Measurements from ENCODE around the gene PLCG2.
"Not testable (repeated sequence)": the region's sequence is repeated elsewhere in the genome, so short reads cannot be mapped to it uniquely, and the experiment has no call there.

The PLCG2 gene

DNA sequence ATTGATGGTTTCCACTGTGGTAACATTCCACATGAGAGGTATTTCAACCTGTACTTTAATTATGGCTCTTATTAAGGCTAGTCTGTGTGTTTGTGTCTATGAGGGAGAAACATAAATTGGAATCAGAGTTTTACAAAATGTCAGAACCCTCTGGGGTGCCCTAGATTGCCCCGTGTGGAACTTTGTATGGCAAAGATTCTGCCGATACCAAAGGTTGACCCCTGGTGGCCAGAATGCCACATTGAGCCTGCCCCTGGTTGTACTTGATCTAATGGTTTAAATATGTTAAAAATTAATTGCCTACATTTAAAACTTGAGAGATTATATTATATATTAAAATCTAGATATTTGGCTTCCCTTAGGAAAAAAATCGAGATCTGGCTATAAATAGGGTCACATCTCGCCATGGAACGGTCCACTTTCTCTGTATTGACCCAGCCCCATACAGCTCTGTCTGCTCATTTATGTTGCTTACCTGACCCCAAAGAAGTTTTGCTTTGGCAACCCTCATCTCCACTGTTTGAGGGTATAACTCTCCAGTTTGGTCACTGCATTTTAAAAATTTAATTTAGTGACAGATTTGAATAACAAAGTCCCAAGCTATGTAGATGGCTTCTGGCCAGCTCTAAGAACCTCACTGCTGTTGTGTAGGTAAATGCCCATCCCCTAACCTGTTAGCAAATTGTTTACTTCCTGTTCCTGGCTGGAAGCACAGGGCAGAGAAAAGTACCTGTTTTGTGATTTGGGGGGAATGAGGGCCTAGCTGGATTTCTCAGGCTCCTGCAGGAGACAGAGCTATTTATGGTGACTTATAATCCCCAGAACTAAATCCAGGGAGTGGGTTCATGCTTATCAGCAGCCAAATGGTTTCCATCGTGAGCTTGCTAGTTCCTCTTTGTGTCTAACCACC, 95.0 kb downstream of the PLCG2 start:
- peak in 8 of 58 donors; percentile 1 to 44 (median 7) for DNase-seq

DNA sequence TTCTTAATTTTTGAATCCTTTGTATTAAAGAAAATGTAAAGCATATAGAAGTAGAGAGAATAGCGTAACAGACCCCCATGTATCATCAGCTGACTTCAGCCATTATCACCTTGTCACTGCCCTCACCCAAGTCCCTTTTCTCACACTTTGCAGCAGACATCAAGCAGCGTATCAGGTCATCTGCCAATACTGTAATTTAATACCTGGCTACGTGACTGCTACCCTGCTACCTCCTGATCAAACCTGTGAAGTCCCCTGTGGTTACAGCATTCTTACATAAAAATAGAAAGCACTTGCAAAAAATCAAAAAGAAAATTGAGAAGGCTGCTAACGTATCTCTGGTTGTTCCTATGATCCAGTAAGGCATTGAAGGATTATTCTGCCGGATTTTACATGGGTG, 96.4 kb downstream of the PLCG2 start:
- no peak for DNase-seq

DNA sequence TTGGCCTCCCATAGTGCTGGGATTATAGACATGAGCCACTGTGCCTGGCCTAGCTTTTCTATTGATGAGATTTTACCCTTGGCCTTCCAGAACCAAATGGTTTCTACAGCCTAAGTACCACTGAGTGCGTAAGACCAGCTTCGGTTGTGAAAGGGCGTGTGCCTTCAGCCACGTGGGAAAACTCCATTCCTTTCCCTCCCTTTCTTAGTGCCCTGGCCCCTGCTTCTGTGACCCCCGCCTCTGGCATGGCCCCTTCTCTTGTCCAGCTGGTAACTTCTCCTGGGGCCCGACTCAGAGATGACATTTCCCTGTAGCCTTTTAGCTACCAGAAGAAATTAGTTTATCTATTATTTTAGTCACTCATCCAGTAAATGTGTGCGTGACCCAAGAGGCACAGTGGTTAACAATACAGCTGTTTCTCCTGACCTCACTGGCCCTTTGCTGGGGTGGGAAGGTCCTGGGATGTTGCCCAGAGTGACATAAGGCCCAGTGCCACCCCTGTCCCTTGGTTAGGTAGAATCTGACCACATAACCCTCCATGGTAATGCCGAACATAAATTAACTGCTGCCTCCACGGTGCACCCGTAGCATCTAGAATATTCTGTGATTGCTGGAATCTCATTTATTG, 97.3 kb downstream of the PLCG2 start:
- DNase-seq, result no peak

DNA sequence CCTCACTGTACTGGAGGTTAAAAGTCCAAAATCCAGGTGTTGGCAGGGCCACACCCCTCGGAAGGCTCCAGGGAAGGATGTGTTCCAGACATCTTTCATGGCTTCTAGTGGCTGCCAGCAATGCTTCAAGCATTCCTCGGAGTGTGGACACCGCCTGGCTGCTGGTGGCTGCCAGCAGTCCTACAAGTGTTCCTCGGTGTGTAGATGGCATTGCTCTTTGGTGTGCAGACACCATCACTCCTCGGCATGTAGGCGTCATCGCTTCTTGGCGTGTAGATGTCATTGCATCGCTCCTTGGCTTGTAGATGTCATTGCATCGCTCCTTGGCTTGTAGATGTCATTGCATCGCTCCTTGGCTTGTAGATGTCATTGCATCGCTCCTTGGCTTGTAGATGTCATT, 98.4 kb downstream of the PLCG2 start:
- not testable (repeated sequence) for DNase-seq

DNA sequence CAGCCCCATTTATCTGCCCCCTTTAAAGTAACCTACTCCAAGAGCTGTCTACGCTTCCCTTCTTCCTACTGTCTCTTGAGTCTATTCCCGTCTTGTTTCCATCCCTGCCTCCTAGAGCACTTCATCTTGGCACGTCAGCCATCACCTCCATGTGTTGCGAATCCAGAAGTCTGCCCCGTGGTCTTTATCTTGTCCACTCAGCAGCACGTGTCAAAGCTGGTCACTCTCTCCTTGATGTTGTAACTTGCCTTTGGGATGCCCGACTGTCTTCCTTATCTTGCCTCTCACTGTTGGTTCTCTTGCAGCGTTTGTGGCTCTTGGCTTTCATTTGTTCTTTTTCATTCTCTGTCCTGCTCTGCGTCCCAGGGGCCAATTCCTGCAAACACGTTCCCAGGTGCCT, 99.4 kb downstream of the PLCG2 start:
- no peak for DNase-seq

DNA sequence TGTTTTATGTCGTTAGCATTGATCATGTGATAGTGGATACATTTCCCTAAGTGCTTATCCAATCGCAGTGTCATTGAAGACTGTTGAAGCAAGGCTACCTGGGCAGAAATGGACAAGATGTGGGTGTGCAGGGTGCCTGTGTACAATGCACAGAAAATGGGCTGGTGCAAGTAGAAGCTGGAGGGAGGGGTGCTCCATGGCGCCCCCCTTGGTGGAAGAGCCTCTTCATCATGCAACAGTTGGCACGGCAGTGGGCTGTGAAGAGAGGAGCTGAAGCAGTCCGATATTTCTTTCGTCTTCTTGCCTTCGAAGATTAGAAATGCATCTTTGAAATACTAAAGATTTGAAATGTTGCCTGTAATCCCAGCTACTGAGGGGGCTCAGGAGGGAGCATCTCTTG, 100.5 kb downstream of the PLCG2 start:
- no peak for DNase-seq

DNA sequence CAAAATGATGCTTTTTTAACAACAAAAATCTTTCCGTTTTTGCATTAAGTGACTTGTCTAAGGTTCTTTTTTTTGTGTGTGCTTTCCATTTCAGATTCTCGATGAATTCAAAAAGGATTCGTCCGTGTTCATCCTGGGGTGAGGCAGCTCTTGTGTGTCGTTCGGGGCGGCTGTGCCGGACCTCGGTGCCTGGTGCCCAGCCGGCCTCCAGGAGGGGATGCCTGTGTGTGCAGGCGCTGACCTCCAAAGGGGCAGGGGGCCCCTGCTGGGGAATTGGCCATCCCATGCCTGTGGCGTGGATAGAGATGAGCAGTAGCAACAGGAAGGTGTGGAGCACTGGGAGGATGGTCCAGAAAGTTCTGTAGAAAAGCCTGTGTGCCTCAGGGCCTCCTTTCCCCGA, 101.7 kb downstream of the PLCG2 start:
- no peak for DNase-seq

DNA sequence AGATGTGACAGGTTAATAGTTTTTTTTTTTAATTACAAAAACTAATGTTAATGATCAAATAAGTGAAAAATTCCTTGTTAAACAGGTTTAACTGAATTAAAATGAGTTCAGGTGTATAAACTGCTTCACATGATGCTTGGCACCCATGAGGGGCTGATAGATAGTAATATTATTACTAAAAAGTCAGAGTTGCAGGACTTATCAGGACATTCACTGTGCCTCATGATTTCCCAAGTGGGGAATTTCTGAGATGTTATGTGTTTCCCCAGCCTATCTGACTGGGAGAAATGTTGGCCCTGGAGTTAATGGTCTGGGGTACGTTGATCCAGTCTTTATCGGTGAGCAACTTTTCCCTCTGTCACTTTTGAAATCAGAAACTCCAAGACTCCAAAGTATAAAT, 102.1 kb downstream of the PLCG2 start:
- DNase-seq, result no peak

DNA sequence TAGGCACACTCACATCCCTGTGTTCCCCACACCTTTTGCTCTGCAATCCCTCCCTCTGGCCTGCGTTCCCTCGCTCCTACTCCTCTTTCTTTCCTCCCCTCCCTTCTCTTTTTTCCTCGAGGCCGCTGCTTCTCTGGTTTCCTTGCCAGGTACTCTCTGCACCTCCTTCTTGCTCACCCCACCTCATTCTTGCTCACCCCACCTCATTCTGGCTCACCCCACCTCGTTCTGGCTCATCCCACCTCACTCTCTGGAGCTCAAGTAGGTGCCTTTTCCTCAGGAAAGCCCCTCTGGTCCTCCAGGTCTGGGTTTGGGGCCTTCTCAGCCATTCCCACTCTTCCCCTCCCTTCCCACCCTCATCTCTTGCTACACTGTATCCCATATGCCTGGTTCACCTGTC, 103.5 kb downstream of the PLCG2 start:
- DNase-seq, result no peak

DNA sequence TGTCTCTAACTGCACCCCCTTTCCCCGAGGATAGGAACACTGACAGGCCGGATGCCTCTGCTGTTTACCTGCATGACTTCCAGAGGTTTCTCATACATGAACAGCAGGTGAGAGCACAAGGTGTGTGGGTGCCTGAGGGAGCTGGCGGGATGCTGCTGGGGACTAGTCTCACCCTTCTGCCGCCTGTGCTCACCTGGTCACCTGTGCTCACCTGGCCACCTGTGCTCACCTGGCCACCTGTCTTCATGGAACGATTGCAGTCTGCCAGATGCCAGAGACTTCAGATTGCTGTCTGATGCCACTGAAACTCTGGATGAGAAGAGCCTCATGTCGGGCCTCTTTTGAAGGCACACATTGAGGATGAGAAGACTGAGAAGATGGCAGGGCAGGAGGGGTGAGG, 104.1 kb downstream of the PLCG2 start:
- no peak for DNase-seq

DNA sequence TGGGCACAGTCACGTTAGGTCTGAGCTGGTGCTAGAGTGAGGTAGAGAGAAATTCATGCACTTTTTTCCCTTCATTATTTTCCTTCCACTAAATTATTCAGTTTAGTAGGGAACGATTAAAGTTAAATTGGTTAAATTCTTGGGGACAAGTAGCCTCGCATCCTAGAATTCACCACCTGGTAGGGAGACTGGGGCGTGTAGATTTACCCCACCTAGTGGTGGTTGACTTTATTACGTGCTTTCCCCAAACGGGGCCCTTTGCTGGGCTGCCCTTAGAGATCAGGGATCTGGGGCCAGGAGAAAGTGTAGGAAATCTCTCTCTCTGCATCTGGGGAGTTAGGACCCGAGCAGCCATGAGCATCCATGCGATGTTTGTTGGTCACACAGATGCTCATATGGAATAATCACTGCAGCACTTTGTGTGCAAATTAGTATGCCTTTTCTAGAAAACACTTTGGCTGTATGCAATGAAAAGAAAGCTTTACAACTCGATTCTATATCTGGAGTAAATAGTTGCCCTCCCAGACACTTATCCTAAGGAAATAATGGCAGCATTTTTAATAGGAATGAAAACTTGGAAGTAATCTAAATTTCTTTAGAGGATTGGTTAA, 107.0 kb downstream of the PLCG2 start:
- peak in 1 of 58 donors; percentile 3 for DNase-seq

DNA sequence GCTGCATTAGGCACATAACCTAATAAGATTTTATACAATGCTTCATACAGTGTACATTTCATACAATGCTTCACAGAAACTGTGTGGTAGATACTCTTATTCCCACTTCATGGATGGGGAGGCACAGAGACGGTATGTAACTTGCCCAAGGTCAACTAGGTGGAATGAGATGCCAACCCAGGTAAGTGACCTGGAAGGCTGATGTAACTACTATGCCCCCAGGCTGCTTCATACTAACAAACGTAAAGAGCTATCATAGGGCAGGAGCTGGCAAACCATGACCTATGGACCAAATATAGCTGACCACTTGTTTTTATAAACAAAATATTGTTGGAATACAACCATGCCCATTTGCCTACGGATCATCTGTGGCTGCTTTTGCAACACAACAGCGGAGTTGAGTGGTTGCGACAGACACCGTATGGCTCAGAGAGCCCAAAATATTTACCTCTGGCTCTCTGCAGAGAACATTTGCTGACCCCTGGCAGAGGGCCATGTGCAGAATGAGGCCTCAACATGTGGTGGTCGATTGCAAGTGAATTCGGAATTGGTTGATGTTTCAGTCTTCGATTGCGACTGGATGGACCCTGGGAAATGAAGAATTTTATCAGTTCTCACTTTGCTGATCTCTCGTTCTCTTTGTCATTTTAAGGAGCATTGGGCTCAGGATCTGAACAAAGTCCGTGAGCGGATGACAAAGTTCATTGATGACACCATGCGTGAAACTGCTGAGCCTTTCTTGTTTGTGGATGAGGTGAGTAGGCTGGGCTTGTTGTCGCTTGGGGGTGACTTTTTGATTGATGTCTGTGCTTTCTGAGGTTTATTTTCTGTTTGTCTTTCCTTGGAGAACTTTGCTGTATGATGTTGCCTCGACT, 109.7 kb downstream of the PLCG2 start:
- DNase-seq, result no peak

DNA sequence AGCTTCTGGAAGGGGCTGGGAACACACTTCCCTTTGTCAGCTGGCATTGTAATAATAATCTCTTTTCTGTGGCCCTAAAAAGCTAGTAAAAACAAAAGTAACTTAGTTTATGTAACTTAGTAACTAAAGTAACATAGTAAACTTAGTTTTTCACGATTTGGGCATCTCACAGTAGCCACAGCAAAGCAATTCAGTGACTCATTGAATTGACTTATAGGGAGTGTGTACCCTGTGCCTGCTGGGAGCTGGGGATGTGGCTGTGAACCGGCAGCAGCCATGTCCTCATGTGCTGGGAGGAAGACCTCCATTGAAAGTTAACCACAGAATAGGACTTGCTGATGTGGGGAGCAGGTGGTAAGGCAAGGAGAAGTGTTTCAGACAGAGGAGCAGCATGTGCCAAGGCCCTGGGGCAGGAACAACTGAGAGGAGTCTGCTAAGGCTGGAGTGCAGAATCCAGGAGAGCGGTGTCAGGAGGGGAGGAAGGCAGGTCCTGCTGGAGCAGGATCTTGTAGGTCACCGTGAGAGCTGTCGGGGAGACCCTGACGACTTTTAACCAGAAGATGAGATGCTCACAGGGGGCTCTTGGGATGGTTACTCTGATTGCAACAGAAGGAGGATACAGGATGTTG, 112.8 kb downstream of the PLCG2 start:
- no peak for DNase-seq

DNA sequence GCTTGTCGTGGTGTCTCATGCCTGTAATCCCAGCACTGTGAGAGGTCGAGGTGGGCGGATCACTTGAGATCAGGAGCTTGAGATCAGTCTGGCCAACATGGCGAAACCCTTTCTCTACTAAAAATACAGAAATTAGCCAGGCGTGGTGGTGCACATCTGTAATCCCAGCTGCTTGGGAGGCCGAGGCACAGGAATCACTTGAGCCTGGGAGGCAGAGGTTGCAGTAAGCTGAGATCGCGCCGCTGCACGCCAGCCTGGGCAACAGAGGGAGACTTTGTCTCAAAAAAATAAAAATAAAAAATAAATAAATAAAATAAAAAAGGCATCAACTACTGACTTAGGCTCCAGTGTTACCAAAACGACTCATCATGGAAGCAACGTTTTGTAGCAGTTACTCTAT, 115.5 kb downstream of the PLCG2 start:
- no peak for DNase-seq

DNA sequence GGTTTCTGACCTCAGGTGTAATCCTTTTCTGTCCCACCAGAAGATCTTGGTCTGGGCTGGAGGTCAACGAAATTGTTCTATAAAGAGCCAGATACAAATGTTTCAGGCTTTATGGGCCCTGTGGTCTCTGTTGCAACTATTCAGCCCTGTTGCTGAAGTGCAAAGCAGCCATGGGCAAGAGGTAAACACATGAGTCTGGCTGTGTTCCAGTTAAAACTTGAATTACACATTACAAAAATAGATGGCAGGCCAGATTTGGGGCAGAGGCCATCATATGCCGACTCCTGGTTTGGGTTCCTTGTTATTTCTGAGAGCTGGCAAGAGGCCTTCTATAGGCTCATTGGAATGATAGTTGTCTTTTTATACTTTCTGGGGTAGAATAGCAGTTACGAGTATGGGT, 117.8 kb downstream of the PLCG2 start:
- DNase-seq, result no peak

DNA sequence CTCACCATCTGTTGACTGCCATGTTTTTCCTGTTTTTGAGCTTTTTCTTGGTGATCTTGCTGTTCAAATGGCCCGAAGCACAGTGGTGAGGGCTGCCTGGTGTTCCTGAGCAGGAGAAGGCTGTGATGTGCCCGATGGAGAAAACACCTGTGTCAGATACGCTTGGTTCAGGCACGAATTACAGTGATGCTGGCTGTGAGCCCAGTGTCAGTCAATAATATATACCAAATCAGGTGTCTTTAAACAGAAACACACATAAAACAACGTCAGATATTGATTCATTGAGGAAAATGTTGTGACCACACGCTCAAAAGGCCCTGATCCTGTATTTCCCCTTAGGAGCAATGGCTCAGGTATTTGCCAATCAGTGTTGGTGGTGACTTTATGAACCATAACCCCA, 120.5 kb downstream of the PLCG2 start:
- no peak for DNase-seq

DNA sequence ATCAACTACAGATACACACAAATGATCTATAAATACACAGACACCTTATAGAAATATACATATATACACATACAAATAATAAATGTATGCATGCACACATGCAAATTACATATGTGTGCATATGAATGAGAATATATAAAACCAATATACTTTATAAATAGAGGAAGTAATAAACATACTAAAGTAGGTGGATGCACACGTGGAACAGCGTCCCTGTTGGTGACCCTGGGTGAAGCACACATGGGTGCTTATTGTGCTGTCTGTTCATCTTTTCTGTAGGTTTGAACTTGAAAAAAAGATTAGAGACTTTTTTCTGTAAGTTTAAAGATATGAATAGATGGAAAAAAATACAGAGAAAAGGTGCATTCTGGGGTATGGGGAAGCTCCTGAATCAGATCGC, 120.9 kb downstream of the PLCG2 start:
- no peak for DNase-seq

DNA sequence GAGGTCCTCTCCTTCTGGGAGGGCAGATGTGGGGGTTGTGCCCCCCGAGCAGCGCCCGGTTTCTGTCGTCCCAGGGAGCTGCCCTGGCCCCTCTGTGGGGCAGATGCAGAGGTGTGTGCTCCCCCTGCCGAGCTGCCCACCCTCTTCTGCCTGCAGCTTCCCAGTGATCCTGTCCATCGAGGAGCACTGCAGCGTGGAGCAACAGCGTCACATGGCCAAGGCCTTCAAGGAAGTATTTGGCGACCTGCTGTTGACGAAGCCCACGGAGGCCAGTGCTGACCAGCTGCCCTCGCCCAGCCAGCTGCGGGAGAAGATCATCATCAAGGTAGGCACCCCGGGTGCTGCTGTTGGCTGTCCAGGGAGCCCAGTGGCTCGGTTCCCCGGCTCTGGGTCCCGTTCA, 121.4 kb downstream of the PLCG2 start:
- no peak for DNase-seq

DNA sequence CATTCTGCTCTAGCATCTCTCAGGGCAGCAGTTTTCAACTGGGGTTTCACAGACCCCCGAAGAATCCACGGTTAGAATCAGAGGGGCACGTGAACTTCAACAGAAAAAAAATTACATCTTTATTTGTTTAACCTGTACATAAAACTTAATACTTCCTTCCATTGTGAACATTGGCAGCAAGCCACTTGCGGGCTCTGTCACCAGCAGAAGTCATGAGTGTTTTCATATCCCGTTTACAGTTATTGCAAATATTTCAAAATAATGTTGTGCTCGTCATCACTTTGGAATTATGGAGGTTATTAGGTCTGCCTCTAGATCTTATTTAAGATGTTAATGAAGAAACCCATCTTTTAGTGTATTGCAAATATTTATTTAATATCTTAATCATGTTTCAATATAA, 122.4 kb downstream of the PLCG2 start:
- DNase-seq, result no peak

DNA sequence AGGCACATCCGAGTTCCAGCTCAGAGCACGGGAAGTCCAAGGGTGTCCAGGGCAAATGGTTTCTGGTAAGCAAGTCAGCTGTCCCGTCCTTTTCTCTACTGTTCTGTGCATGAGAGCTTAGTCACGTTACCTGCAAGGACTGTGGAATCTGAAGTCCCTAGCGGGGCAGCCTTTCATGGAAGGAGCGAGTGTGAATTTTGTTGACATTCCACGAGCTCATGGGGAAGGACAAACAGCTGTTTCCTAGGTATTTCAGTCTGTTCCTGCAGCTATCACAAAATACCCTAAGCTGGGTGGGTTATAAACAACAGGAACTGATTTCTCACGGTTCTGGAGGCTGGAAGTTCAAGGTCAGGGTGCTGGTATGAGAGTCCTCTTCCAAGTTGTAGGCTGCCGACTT, 122.9 kb downstream of the PLCG2 start:
- DNase-seq, result no peak

DNA sequence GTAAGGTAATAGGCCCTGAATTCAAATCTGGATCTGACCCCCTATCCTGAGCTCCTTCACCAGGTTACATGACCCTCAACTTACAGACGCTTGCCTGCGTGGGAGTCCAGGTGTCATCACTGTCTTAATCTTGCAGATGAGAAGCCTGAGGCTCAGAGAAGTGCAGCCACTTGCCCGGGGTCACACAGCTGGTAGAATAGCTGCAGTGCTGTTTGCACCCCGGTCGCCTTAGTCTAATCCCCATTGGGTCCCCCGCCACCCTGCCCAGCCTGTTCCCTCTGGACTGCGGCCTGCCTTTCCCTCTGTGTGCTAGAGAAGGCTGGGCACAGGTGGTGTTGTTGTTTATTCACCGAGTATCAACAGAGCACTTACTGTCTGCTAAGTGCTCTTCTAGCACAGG, 125.2 kb downstream of the PLCG2 start:
- no peak for DNase-seq
